K562 (cell line): ENCODE data around the gene GRPR. TPM values are rescaled to one million over a fixed set of nuclear protein-coding genes. Genes with fewer than 3 reads are reported as not detected.

Experiments
- ATAC-seq: fragments of 200-7000 bp; cut with Tn5 transposase; 3 replicates; pipeline ENCODE4 v1.9.1; 2020; ENCODE audit warnings: moderate library complexity
- BruUV-seq: library from RNA; stranded (reverse); fragments of 400-500 nt; replicated peaks from 2 replicates; lab custom pipeline; 2021; lab: Mats Ljungman, UMichigan
- CTCF ChIA-PET: fragments of 300-600 bp; formaldehyde crosslinking; extraction: SDS; loops from one replicate; lab custom pipeline; 2021; ENCODE audit warnings: low intra/inter-chr PET ratio; lab: Yijun Ruan, JAX
- POLR2A ChIA-PET: fragments of 300-600, 350-650 bp; sonication (Branson Sonifier 250); formaldehyde crosslinking; extraction: SDS; loops from one replicate; lab custom pipeline; 2021; ENCODE audit warnings: antibody characterized with exemption, inconsistent platforms; lab: Yijun Ruan, JAX
- DNase-seq, 4 experiments: peaks; one replicate each; pipeline versions ENCODE4 v3.0.0 to v3.0.0-alpha.2; 2011 to 2018; ENCODE audit warnings: low spot score in 3 of 4, mixed read lengths in 3 of 4; ENCODE audit errors: extremely low read depth in 1 of 4
- FAIRE-seq: peaks from 2 replicates; lab custom pipeline; 2011; peaks lifted over from hg19 to GRCh38; lab: Jason Lieb, UNC
- H2AFZ ChIP-seq: 2 replicates; pipeline ENCODE4 v1.6.0; 2011; ENCODE audit warnings: low read depth, low read length, control low read depth, inconsistent platforms
- H3K27ac ChIP-seq: fragments of 200-600 bp; 3 replicates; pipeline ENCODE4 v1.8.0; 2011; ENCODE audit warnings: low read depth, mild to moderate bottlenecking, control low read depth, inconsistent platforms, low read length, moderate library complexity, mixed read lengths; ENCODE audit errors: extremely low read depth
- H3K27me3 ChIP-seq, 2 experiments: fragments of 300-600 bp in 1 of 2; 2 replicates in 1 of 2; 3 replicates in 1 of 2; pipeline versions ENCODE4 v1.6.0 to v1.8.0; 2011; ENCODE audit warnings: inconsistent platforms in 2 of 2, low read length in 2 of 2, mild to moderate bottlenecking in 1 of 2, mixed read lengths in 1 of 2, moderate library complexity in 1 of 2; ENCODE audit not compliant: control insufficient read depth in 2 of 2, insufficient read depth in 2 of 2
- H3K36me3 ChIP-seq: fragments of 300-600 bp; 3 replicates; pipeline ENCODE4 v1.8.0; 2011; ENCODE audit warnings: mild to moderate bottlenecking, low read length, inconsistent platforms; ENCODE audit not compliant: control insufficient read depth, insufficient read depth
- H3K4me1 ChIP-seq, 2 experiments: fragments of 200-600 bp in 1 of 2; replicated peaks in 1 of 2; 2 replicates in 1 of 2; 3 replicates in 1 of 2; pipeline versions ENCODE4 v1.5.1 to v1.8.0; 2011; ENCODE audit warnings: inconsistent platforms in 2 of 2, low read length in 2 of 2, mild to moderate bottlenecking in 1 of 2, mixed read lengths in 1 of 2, moderate library complexity in 1 of 2; ENCODE audit not compliant: control insufficient read depth in 2 of 2, insufficient read depth in 2 of 2
- H3K4me2 ChIP-seq: 2 replicates; pipeline ENCODE4 v1.6.1; 2011; ENCODE audit warnings: low read length, control low read depth, inconsistent platforms, mixed read lengths; ENCODE audit not compliant: insufficient read depth
- H3K4me3 ChIP-seq: fragments of 200-600 bp; sonication (generic), shearing (Covaris generic); 2 replicates; pipeline ENCODE4 v1.5.1; 2016; ENCODE audit warnings: control low read depth, inconsistent platforms
- H3K79me2 ChIP-seq: fragments of 200-600 bp; 3 replicates; pipeline ENCODE4 v1.8.0; 2011; ENCODE audit warnings: low read length, inconsistent platforms; ENCODE audit not compliant: control insufficient read depth, insufficient read depth
- H3K9ac ChIP-seq, 2 experiments: 2 replicates each; pipeline versions ENCODE4 v1.6.0 to v1.6.1; 2011; ENCODE audit warnings: low read depth in 2 of 2, low read length in 2 of 2, control low read depth in 1 of 2, inconsistent platforms in 1 of 2, mild to moderate bottlenecking in 1 of 2, mixed read lengths in 1 of 2; ENCODE audit not compliant: insufficient read depth in 1 of 2
- H3K9me1 ChIP-seq: one replicate; pipeline ENCODE4 v1.6.0; 2011; ENCODE audit warnings: inconsistent platforms, mild to moderate bottlenecking, low read length, moderate library complexity; ENCODE audit not compliant: control insufficient read depth, insufficient read depth
- H3K9me3 ChIP-seq: replicated peaks from 2 replicates; pipeline ENCODE4 v1.5.1; 2011; ENCODE audit warnings: low read depth, low read length, inconsistent platforms; ENCODE audit not compliant: control insufficient read depth, insufficient read depth
- H4K20me1 ChIP-seq: replicated peaks from 2 replicates; pipeline ENCODE4 v1.6.1; 2011; ENCODE audit warnings: low read length, inconsistent platforms, mixed read lengths; ENCODE audit not compliant: control insufficient read depth, insufficient read depth
- ARID2 ChIP-seq: fragments of 450-650 bp; IDR thresholded peaks from 2 replicates; pipeline ENCODE4 v1.6.1; 2017; ENCODE audit warnings: antibody characterized with exemption, mild to moderate bottlenecking
- ARID4B ChIP-seq: sonication (generic); formaldehyde crosslinking; IDR thresholded peaks from 2 replicates; pipeline ENCODE4 v1.8.0; 2022; ENCODE audit warnings: mild to moderate bottlenecking, missing genetic modification reagents
- CHD2 ChIP-seq: IDR thresholded peaks from 2 replicates; pipeline ENCODE4 v1.6.1; 2011; ENCODE audit warnings: low read depth, low read length
- HMBOX1 ChIP-seq: sonication (generic); IDR thresholded peaks from 2 replicates; pipeline ENCODE4 v1.6.1; 2016
- ZBTB1 ChIP-seq: sonication (generic); formaldehyde crosslinking; IDR thresholded peaks from 2 replicates; pipeline ENCODE4 v1.8.1; 2023; ENCODE audit warnings: missing genetic modification reagents, low read depth, mild to moderate bottlenecking, borderline replicate concordance
- ZNF609 ChIP-seq: sonication (generic); formaldehyde crosslinking; IDR thresholded peaks from 2 replicates; pipeline ENCODE4 v1.8.1; 2023; ENCODE audit warnings: missing genetic modification reagents, mild to moderate bottlenecking, borderline replicate concordance
- WGBS: fragments of 100-300 bp; shearing (Covaris generic); methylation state at CpG from one replicate; pipeline ENCODE4 v1.1.6; 2016; ENCODE audit warnings: low coverage, mixed read lengths; ENCODE audit not compliant: insufficient coverage; ENCODE audit errors: missing lambda C conversion rate; 5-methylcytosine and 5-hydroxymethylcytosine counted together
- in situ Hi-C: fragments of 300-500 bp; cut with MboI; formaldehyde crosslinking; loops from 4 replicates; pipeline ENCODE4 v1.15.0; 2018; ENCODE audit warnings: inconsistent platforms, mixed read lengths
- intact Hi-C: fragments of 100-400 bp; cut with micrococcal nuclease; formaldehyde crosslinking; loops from 2 replicates; pipeline ENCODE4 v1.14.2; 2022
- polyA plus RNA-seq, 8 experiments: library from polyadenylated mRNA; depleted of rRNA in 4 of 8; stranded (reverse) in 5 of 8; unstranded in 3 of 8; fragments of >200 nt; fragmentation: Nextera tagmentation in 2 of 8; fragmentation: Illumina TruSeq in 1 of 8; extraction: Ambion mirVana in 2 of 8; extraction: Trizol in 1 of 8; gene quantifications; 2 replicates each; pipeline versions ENCODE4 v1.2.1 to v1.2.3, GENCODE V29; 2011 to 2014; ENCODE audit warnings: inconsistent platforms in 1 of 8, missing spikeins in 1 of 8
- total RNA-seq, 7 experiments: library from RNA; depleted of rRNA in 6 of 7; stranded (reverse); fragments of >200 nt in 6 of 7; fragmentation: Illumina TruSeq in 2 of 7; extraction: Trizol in 2 of 7; gene quantifications; 2 replicates each; pipeline versions ENCODE4 v1.2.1 to v1.2.3, GENCODE V29; 2011 to 2021; ENCODE audit warnings: low replicate concordance in 1 of 7

Gene GRPR
- total and polyA plus RNA-seq, 9 of the 15 experiments (the other 6 are each of a cell fraction or from before 2014, with no cell fraction given) = 0.06 to 0.11 TPM; not detected in 7

- no peak for ATAC-seq
- H3K9me3 ChIP-seq = no peaks in the 10 kb centered on the region
- no peaks in the 10 kb centered on the region for H3K27me3 ChIP-seq
- in situ Hi-C loops = no loop called here
- no peak for TF ChIP-seq ARID2
- no peak for TF ChIP-seq HMBOX1
- TF ChIP-seq ZNF609 = no peak
- no peak for TF ChIP-seq ARID4B (CRISPR knock-in tag)
- no peak for TF ChIP-seq ZBTB1
- TF ChIP-seq CHD2 = no peak
- TF ChIP-seq, all 486 proteins: peak for 0
- no peaks in the 10 kb centered on the region for H3K79me2 ChIP-seq
- ChIA-PET CTCF (no interaction called here), POLR2A (no interaction called here)
- no peak overlapping the region for H3K27ac ChIP-seq
- no peaks in the 10 kb centered on the region for H3K4me1 ChIP-seq
- FAIRE-seq (no peak), DNase-seq (no peak)
- no peak overlapping the region for H3K4me2 ChIP-seq
- no peak overlapping the region for H3K4me3 ChIP-seq
- H4K20me1 ChIP-seq = no peaks in the 10 kb centered on the region
- peaks cover 3% of the 10 kb centered on the region for H3K9me1 ChIP-seq
- no peak overlapping the region for H3K9ac ChIP-seq
- H2AFZ ChIP-seq = no peak overlapping the region
- H3K36me3 ChIP-seq = no peaks in the 10 kb centered on the region
- BruUV-seq = no TSS peak
- intact Hi-C loops = no loop called here
- 3% methylated on average over 5 of the region's 5 CpGs for WGBS
These were observed 2.3 kb downstream of the GRPR start for GRCh38 chrX:16125520-16126149.
